ENCODE data around the gene ZMYM3.
"Not testable (repeated sequence)": the region's sequence is repeated elsewhere in the genome, so short reads cannot be mapped to it uniquely, and the experiment has no call there.

Gene ZMYM3

GRCh38 chrX:71254092-71254963 is at the start of gene ZMYM3:
TSS of gene ZMYM3 (minus strand) at chrX:71254140. CDS start at chrX:71253255, 885 bp downstream.
- no peaks in the 10 kb centered on the region for H3K9me3 Mint-ChIP-seq
- H3K27me3 Mint-ChIP-seq = no peaks in the 10 kb centered on the region
- peaks cover 26% of the 10 kb centered on the region for H3K4me1 Mint-ChIP-seq
- peak within 1 kb of the TSS; percentile 94 for H3K27ac Mint-ChIP-seq
- peak within 1 kb of the TSS; percentile 90 for H3K4me3 Mint-ChIP-seq
- no peaks in the 10 kb centered on the region for H3K36me3 Mint-ChIP-seq

- Mint-ChIP-seq H3K27me3 (no peaks in the 10 kb centered on the region), H3K4me1 (peaks cover 3% of the 10 kb centered on the region), H3K9me3 (no peaks in the 10 kb centered on the region), H3K27ac (no peak overlapping the region), H3K4me3 (no peak overlapping the region), H3K36me3 (peaks cover 2% of the 10 kb centered on the region)
These were observed 48.7 kb upstream of the ZMYM3 start for GRCh38 chrX:71302461-71303213.

GRCh38 chrX:71301195-71301924 is 47.4 kb upstream of the ZMYM3 start, which contains the start of gene ITGB1BP2:
TSS of gene ITGB1BP2 (plus strand) at chrX:71301750. CDS start at chrX:71301807, 57 bp downstream.
- Mint-ChIP-seq H3K27me3 (no peaks in the 10 kb centered on the region), H3K4me3 (no peak within 1 kb of the TSS), H3K27ac (peak within 1 kb of the TSS; percentile 62), H3K4me1 (peaks cover 3% of the 10 kb centered on the region), H3K36me3 (peaks cover 2% of the 10 kb centered on the region), H3K9me3 (no peaks in the 10 kb centered on the region)

DNA sequence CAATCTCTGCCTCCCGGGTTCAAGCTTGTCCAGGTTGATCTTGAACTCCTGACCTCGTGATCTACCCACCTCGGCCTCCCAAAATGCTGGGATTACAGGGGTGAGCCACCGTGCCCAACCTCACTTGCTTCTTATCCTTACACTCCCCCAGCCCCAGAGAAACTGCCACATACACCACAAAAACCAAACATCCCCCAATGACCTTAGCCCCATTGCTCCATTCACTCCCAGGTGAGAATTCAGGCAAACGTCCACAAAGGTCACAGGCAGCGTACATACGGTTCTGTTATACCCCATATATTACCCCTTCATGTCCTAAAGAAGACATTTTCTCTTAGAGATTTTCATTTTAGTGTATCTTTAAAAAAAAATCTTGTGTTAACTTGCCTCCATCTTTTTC is 46.6 kb upstream of the ZMYM3 start:
- H3K4me3 Mint-ChIP-seq, H3K27me3 Mint-ChIP-seq, H3K36me3 Mint-ChIP-seq, H3K9me3 Mint-ChIP-seq, H3K4me1 Mint-ChIP-seq: not testable (repeated sequence)
- H3K27ac Mint-ChIP-seq = peak overlapping the region; percentile 27

DNA sequence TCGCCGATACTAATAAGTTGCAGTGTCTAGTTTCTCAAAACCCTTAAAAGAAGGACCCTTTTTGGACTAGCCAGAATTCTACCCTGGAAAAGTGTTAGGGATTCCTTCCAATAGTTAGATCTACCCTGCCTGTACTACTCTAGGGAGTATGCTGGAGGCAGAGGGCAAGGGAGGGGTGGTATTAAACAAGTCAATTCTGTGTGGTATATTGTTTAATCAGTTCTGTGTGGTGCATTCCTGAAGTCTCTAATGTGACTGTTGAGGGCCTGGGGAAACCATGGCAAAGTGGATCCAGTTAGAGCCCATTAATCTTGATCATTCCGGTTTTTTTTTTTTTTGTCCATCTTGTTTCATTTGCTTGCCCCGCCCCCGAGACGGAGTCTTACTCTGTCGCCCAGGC is 46.1 kb upstream of the ZMYM3 start:
- not testable (repeated sequence) for H3K4me3 Mint-ChIP-seq, H3K9me3 Mint-ChIP-seq, H3K27me3 Mint-ChIP-seq, H3K27ac Mint-ChIP-seq, H3K4me1 Mint-ChIP-seq, H3K36me3 Mint-ChIP-seq

- Mint-ChIP-seq H3K27me3 (no peaks in the 10 kb centered on the region), H3K36me3 (peaks cover 2% of the 10 kb centered on the region), H3K4me1 (peaks cover 3% of the 10 kb centered on the region), H3K27ac (peak overlapping the region; percentile 6), H3K4me3 (no peak overlapping the region), H3K9me3 (no peaks in the 10 kb centered on the region)
These were observed 44.2 kb upstream of the ZMYM3 start for GRCh38 chrX:71298119-71298518.

DNA sequence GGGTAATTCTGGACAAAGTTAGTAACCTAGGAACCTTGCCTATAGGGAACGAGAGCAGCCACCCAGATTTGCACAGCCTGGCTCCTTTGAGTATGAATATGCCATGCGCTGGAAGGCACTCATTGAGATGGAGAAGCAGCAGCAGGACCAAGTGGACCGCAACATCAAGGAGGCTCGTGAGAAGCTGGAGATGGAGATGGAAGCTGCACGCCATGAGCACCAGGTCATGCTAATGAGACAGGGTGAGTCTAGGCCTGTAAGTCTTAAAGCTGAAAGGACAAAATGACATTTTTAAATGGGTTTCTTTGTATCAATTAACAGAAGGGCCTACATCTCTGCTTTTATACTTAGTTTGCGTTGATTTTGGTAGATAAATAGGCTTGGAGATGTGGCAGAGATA is 42.9 kb upstream of the ZMYM3 start:
- Mint-ChIP-seq H3K27ac (no peak overlapping the region), H3K4me1 (no peaks in the 10 kb centered on the region), H3K4me3 (no peak overlapping the region), H3K36me3 (peaks cover 2% of the 10 kb centered on the region), H3K27me3 (no peaks in the 10 kb centered on the region), H3K9me3 (no peaks in the 10 kb centered on the region)

- Mint-ChIP-seq H3K36me3 (peaks cover 2% of the 10 kb centered on the region), H3K4me3 (no peak overlapping the region), H3K9me3 (no peaks in the 10 kb centered on the region), H3K4me1 (peaks cover 17% of the 10 kb centered on the region), H3K27me3 (no peaks in the 10 kb centered on the region), H3K27ac (no peak overlapping the region)
These were observed 38.9 kb upstream of the ZMYM3 start for GRCh38 chrX:71292669-71293365.

GRCh38 chrX:71291381-71291780 is 37.4 kb upstream of the ZMYM3 start:
- H3K4me3 Mint-ChIP-seq = no peak overlapping the region
- no peak overlapping the region for H3K27ac Mint-ChIP-seq
- H3K36me3 Mint-ChIP-seq = peaks cover 2% of the 10 kb centered on the region
- no peaks in the 10 kb centered on the region for H3K9me3 Mint-ChIP-seq
- H3K27me3 Mint-ChIP-seq = no peaks in the 10 kb centered on the region
- H3K4me1 Mint-ChIP-seq = peaks cover 21% of the 10 kb centered on the region

GRCh38 chrX:71285929-71286328 is 32.0 kb upstream of the ZMYM3 start:
- H3K4me1 Mint-ChIP-seq = peaks cover 18% of the 10 kb centered on the region
- peak overlapping the region; percentile 97 for H3K4me3 Mint-ChIP-seq
- H3K27ac Mint-ChIP-seq = no peak overlapping the region
- H3K36me3 Mint-ChIP-seq = peaks cover 2% of the 10 kb centered on the region
- no peaks in the 10 kb centered on the region for H3K27me3 Mint-ChIP-seq
- H3K9me3 Mint-ChIP-seq = no peaks in the 10 kb centered on the region

DNA sequence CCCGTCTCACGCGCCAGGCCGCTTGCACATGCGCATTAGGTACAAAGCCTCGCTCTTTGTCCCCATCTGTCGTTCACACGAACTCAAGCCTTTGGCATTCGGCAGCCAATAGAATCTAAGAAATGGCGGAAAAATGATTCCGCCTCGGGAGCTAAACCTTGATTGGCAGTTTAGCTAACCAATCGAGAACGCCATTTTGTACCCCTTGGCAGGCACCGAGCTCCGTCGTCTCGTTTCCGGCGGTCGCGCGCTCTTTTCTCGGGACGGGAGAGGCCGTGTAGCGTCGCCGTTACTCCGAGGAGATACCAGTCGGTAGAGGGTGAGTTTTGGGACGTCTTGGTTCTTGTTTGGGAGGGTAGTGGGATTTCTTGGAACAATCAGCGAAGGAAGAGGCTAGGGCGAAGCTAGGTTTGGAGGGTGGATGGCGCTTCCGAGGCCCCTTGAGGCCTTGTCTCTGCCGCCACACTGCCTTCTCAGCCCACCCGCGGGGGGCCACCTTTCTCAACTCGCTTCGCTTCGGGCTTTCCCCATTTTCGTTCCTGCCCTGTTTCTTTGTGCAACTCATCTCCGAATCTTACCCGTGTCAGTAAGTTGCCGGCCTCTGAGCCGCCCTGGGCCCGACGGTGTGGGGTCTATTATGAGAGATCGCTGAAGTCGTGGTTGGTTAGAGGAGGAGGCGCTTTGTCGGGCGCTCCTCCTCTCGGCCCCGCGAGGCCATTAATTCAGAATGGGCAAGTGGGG is 29.6 kb upstream of the ZMYM3 start, which contains the start of gene NONO:
Gene NONO (plus strand): TSS at position 233 of the 741 bp plus-strand sequence. CDS start 7,003 bp downstream, outside the sequence.
- Mint-ChIP-seq H3K4me3 (peak within 1 kb of the TSS; percentile 97), H3K27me3 (no peaks in the 10 kb centered on the region), H3K9me3 (no peaks in the 10 kb centered on the region), H3K4me1 (peaks cover 11% of the 10 kb centered on the region), H3K36me3 (no peaks in the 10 kb centered on the region), H3K27ac (peak within 1 kb of the TSS; percentile 99)

DNA sequence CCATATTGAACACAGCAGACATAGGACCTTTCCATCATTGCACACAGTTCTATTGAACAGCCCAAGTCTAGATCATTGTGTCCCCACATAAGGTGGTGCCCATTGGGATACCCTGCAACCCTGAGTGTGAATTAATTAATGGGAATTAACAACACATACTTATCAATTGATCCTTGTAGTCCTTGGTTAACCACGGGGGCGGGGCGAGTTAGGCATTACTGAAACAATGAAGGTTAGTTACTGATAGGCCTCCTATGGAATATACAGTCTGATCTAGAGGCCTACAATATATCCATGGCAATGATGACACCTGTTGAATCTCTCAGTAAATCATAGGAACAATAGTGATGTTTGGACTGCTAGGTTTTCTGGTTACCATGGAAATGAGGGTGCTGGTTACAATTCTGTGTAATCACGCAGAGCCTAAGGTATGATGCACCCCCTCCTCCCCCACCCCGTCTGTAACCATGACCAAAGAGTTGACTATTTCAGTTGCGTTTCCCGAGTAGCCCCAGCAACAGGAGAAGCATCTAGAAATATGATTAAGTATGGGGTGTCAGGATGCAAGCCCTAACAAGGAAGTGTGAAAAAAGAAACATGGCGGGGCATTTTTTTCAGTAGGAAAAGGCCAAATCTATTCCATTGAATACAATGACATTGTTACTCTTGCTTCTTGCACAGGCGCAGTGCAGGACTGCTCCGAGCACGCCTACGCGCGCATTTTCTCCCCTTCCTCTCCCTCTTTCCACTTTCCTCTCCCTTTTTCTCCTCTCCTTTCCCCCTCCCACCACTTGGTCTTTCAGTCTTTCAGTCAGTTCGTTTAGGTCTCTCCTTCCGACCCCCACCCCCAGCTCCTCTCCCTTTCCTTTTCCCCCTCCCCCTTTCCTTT is 28.8 kb upstream of the ZMYM3 start:
- no peaks in the 10 kb centered on the region for H3K27me3 Mint-ChIP-seq
- H3K36me3 Mint-ChIP-seq = no peaks in the 10 kb centered on the region
- H3K27ac Mint-ChIP-seq = peak overlapping the region; percentile 99
- H3K4me1 Mint-ChIP-seq = peaks cover 8% of the 10 kb centered on the region
- H3K9me3 Mint-ChIP-seq = no peaks in the 10 kb centered on the region
- peak overlapping the region; percentile 97 for H3K4me3 Mint-ChIP-seq

DNA sequence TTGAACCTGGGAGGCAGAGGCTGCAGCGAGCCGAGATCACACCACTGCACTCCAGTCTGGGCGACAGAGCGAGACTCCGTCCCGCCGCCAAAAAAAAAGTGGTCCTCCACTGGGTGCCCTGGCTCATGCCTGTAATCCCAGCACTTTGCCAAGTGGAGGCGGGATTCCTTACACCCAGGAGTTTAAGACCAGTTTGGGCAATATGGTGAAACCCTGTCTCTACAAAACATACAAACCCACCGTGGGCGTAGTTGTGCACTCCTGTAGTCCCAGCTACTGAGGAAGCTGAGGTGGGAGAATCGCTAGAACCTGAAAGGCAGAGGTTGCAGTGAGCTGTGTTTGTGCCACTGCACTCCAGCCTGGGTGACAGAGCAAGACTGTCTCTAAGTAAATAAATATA is 27.4 kb upstream of the ZMYM3 start:
- not testable (repeated sequence) for H3K27ac Mint-ChIP-seq, H3K4me3 Mint-ChIP-seq, H3K27me3 Mint-ChIP-seq, H3K4me1 Mint-ChIP-seq, H3K36me3 Mint-ChIP-seq, H3K9me3 Mint-ChIP-seq

GRCh38 chrX:71272313-71272712 is 18.4 kb upstream of the ZMYM3 start:
- H3K4me3 Mint-ChIP-seq, H3K27ac Mint-ChIP-seq, H3K9me3 Mint-ChIP-seq, H3K36me3 Mint-ChIP-seq, H3K27me3 Mint-ChIP-seq, H3K4me1 Mint-ChIP-seq: not testable (repeated sequence)

All from activated naive CD4-positive, alpha-beta T cell treated with anti-CD3 and anti-CD28 coated beads, Interleukin-2, amount 50 U/mL, for 24 hours (primary cell).